ENCODE measurements around the gene BICC1.

The BICC1 gene

DNA sequence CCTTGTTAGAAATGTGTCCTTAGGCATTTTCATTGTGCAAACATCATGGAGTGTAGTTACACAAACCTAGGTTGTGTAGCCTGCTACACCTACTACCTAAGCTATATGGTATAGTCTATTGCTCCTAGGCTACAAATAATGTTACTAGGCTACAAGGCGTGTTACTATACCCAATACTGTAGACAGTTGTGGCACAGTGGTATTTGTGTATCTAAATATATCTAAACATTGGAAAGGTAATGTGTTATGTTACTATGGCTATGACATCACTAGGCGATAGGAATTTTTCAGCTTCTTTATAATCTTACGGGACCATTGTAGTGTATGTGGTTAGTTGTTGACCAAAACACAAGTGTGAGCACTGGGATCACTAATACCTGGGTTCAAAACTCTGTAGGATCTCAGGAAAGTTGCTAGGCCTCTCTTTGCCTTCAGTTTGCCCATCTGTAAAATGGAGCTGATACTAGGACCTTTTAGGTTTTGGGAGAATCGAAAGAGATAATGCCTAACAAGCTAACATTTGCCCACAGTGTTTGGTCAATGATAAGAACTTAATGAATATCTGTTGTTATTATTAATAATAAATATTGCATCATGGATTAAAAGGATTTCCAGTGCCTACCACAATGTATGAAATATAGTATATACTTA lies 2.7 kb downstream of the BICC1 start:
- no peak for DNase-seq (ENCODE audit: low spot score)

DNA sequence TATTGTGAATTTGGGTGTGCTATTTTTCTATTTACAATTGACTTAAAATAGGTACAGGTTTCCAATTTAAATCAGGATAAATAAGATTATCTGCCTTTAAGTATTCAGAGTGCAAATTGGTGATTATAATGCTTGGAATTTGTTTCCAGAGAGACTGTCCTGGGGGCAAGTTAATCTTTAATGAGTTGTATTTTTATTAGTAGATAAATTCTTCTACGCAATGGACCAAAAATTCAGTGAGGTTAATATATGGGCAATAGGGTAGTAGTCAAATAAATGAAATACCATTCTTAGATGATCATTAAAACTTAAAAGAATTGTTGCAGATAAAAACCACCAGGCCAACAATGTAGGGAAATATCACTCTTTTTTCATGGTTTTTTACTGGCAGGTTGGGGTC lies 3.4 kb downstream of the BICC1 start:
- no peak for DNase-seq (ENCODE audit: low spot score)

- no peak for DNase-seq (ENCODE audit: low spot score)
Measured at GRCh38 chr10:58516671-58517070, 4.0 kb downstream of the BICC1 start.

DNA sequence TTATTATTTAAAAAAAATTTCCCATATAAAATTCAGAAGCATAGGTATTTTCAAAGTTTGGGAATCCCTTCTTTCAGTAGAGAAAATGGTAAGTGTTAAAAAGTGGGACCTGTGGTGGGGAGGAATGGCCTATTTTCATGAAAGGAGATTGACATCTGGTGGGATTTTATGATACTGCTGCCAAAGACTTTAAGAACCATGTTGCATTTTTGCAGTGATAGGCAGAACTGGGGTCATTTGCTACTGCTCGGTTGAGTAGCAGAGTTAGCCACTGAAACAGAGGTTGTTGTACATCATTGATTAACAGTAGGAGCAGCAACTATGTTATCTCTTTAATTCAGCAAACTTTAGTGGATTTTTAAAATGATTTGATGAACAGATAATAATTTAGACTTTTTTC lies 4.4 kb downstream of the BICC1 start:
- DNase-seq (ENCODE audit: low spot score): no peak

DNA sequence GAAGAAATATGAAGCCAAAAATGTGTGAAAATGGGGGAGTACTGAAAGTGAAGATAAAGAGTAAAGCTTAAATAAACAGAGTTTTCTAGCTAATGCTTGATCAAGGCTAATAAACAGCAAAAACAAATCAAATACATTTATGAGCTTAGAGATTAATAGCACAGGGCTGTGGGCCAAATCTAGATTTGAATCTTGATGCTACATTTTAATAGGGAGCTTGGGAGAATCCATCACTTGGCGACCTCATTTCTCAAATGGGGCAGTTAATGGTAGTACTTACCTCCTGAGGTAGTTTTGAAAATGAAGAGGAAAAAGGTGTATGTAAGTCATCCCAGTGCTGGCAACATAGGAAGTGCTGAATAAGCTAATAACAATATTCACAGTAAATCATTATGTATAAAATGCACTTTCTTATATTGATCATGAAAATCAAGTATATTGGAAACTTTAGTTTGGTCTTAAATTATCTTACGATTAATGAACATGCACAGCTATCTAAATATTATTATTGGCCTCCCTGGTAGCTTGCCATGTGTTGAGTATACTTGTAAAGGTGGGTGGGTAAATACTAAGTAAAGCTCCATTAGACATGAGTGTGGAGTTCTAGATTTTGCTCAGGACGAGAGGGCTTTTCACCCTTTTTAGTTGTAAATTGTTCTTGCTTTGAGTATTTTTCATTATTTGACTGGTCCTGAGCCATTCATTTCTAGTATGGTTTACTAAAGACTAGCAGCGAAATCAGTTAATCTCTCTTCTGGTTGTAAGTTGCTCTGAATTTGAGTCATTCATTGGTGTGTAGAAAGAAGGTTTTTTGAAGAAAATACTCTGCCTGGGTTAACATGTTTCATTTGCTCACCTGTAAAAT lies 5.1 kb downstream of the BICC1 start:
- DNase-seq (ENCODE audit: low spot score): no peak

DNA sequence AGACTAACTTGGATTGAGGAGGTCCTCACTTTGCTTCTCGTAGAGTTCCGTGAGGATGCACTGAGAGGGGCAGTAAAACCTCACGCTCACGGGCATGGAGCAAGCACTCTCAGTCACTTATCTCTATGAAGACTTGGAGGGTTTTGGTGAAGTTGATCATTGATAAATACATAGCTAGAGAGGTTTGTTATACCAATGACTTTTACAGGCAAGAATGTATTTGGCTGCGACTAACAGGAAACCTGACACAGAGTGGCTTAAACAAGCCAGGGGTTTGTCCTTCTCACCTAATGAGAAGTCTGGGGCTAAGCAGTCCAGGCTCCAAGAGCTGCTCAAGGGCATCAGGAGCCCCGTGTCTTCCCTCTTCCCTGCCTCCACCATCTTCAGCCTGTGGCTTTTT lies 6.1 kb downstream of the BICC1 start:
- no peak for DNase-seq (ENCODE audit: low spot score)

DNA sequence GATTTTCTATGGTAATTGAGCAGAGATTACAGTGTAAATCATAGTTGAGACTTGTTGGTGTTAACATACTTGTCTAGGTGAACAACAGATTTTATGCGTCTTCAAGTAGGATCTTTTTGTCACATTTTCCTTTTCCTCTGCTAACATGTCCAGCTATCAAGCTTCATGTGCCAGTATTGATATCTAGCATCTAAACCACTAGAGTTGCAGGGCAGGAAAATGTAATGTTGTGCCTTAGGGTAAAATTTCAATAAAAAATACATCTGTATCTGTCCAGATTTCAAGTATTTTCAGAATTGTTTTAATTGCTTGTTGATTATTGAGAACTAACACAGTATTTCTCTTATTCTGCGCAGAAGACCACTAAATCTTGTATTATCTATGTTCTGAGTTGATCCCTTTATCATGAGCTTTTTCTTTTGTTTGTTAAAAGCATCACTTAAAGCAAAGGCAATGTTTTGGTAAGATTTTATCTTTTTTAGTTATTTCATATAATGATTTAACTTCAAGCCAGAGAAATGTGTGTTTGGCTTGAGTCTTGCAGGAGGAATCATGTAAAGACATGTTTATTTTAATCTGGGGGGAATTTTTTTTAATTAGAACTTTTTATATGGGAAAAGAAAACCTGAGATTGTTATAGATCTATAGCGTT lies 16.5 kb downstream of the BICC1 start:
- DNase-seq (ENCODE audit: low spot score): no peak

GRCh38 chr10:58531084-58531695 lies 18.5 kb downstream of the BICC1 start:
- peak; percentile 40 for DNase-seq (ENCODE audit: low spot score)

DNA sequence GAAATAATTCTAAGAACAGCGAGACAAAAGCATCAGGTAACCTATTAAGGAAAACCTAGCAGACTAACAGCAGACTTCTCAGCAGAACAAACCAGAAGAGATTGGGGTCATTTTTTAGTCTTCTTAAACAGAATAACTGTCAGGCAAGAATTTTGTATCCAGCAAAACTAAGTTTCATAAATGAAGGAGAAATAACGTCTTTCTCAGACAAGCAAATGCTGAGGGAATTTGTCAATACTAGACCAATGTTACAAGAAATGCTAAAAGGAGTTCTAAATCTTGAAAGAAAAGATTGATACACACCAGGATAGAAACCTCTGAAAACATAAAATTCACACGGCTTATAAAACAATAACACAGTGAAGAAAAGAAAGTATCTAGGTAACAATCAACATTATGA lies 22.6 kb downstream of the BICC1 start:
- no peak for DNase-seq (ENCODE audit: low spot score)

DNA sequence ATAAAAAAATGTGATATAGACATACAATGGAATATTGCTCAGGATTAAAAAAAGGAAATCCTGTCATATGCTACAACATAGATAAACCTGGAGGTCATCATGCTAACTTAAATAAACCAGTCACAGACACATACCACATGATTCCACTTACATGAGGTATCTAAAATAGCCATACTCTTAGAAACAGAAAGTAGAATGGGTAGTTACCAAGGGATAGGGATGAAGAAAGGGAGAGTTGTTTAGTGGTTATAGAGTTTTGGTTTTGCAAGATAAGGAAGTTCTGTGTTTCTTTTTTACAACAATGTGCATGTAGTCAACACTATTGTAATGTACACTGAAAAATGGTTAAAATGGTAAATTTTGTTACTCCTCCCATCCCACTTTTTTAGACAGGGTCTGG lies 30.5 kb downstream of the BICC1 start:
- no peak for DNase-seq (ENCODE audit: low spot score)

GRCh38 chr10:58544135-58544534 lies 31.5 kb downstream of the BICC1 start:
- no peak for DNase-seq (ENCODE audit: low spot score)

- no peak for DNase-seq (ENCODE audit: low spot score)
Measured at GRCh38 chr10:58545427-58545826, 32.8 kb downstream of the BICC1 start.

GRCh38 chr10:58546137-58546536 lies 33.5 kb downstream of the BICC1 start:
- no peak for DNase-seq (ENCODE audit: low spot score)

GRCh38 chr10:58546722-58547445 lies 34.2 kb downstream of the BICC1 start:
- DNase-seq (ENCODE audit: low spot score): no peak

DNA sequence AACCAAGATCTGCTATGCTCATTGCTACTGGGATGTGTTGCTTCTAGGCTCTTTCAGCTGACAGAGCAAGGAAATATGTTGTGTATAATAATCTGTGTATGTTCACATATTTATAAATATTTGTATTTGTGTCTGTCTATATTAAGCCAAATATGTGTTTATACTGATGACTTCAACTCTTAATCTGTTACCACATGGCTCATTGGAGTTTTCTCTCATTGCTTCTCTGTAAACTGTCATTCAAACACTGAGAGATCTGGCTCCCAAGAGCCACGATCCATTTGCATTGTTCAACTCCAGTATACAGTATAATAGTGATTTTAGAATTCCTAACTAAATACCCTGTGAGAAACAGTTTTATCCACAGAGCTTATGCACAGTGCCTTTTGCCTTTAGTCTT lies 35.3 kb downstream of the BICC1 start:
- DNase-seq (ENCODE audit: low spot score): no peak

DNA sequence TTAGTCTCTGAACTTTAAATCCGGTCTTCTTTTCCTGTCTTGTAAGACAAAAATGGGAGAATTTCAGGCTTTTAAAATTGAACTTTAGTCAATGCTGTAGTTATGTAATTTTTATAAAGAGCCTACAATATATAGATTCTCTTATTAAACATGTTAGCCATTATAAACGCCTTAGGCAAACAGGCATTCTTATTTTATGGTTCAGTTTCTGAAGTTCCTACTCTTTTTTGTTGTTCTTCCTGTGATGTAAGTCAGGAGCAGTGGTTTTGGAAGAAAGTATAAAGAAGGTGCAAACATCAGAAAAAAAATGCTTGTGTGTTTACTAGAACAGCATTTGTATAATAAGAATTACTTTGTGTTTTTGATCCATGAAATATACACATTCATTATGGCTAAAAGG lies 41.6 kb downstream of the BICC1 start:
- DNase-seq (ENCODE audit: low spot score): no peak

DNA sequence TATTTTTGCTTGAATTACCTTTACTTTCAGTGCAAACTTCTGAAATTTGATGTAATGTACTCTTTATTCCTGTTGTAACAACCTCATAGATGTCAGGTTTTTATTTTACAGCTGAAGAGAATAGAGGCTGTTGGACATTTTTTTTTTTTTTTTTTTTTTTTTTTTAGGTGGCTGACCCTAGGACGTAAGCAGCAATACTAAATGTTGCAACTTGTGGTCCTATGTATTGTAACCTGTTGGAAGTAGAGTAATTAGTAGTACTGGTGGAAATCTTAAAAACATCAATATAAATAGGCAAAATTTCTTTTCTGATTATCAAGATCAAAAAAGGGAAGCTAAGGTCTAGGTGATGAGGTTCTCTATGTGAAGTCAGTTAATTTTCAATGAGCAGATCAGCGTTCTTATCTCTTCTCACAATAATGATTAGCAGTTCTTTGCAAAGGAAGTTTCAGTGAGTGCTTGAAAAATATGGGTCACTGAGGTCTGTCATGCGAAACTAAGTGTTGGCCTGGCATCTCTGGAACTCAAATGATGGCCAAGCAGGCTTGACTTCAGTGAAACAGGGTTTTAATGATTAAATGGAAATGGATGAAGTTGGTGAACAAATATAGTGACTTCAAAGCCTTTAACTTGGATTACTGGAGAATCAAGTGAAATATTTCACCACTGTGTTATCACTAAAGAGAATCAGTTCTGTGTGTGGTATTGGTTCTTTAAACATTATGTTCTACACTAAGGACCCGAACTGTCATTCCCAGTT lies 42.7 kb downstream of the BICC1 start:
- DNase-seq (ENCODE audit: low spot score): no peak

- DNase-seq (ENCODE audit: low spot score): no peak
Measured at GRCh38 chr10:58555930-58556311, 43.2 kb downstream of the BICC1 start.

GRCh38 chr10:58556516-58557165 lies 44.0 kb downstream of the BICC1 start:
- DNase-seq (ENCODE audit: low spot score): no peak

- DNase-seq (ENCODE audit: low spot score): no peak
Measured at GRCh38 chr10:58557714-58558113, 45.0 kb downstream of the BICC1 start.

DNA sequence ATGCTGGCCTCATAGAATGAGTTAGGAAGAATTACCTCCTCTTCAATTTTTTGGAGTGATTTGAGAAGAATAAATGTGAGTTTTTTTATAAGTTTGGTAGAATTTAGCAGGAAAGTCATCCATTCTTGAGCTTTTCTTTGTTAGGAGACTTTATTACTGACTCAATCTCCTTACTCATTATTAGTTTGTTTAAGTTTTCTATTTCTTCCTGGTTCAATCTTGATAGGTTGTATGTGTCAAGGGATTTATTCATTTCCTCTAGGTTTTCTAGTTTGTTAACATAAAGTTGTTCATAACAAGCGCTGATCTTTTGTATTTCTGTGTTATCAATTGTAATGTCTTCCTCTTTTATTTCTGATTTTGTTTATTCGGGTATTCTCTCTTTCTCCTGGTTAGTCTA lies 47.4 kb downstream of the BICC1 start:
- DNase-seq (ENCODE audit: low spot score): no peak

All from CD4-positive, alpha-beta T cell treated with Interleukin-15 for 4 hours (primary cell).